ENCODE results near the gene OXER1.

GRCh38 chr2:42754021-42754775, 9.7 kb downstream of the OXER1 start:
- TF ChIP-seq CTCF (IDR thresholded peaks at IDR 0.05) (no peak), POLR2A (IDR thresholded peaks at IDR 0.05) (no peak), POLR2AphosphoS5 (IDR thresholded peaks at IDR 0.05) (no peak)

All from prostate gland (tissue), 2 donors.